Germinal center (tissue), 1 donor: Measurements from ENCODE around the gene DDR2.

Experiments
- DNase-seq: peaks from one replicate; pipeline ENCODE4 v3.0.0; 2012; ENCODE audit warnings: mixed read lengths, low spot score

Gene DDR2

GRCh38 chr1:162672622-162673260 lies 40.5 kb downstream of the DDR2 start:
- no peak for DNase-seq

DNA sequence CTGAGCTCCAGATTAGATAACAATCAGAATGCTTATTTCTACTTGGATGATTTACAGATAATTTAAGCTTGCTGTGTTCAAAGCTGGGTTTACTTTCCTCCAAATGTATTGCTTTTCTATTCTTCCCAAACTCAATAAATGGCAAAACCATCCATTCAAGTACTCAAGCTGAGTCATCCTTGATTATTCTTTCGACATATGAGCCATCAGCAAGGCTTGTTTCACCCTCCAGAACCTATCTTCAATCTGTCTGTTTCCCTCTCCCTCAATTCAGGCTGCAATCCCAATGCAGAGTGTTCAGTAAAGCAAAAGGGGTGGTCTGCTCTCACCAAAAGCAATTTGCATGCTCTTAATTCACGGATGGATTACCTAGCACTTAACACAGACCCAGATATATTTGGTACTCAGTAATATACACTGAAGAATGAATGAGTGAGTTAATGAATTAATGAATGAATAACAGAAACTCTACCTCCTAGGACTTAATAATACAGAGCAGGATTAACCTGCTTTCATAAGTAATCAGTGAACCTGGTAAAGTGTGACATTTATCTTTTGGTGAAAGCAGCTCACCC lies 41.9 kb downstream of the DDR2 start:
- DNase-seq = no peak

- no peak for DNase-seq
These were observed 43.8 kb downstream of the DDR2 start for GRCh38 chr1:162676087-162676486.

- DNase-seq = no peak
These were observed 44.5 kb downstream of the DDR2 start for GRCh38 chr1:162676750-162677149.

GRCh38 chr1:162677607-162678371 lies 45.5 kb downstream of the DDR2 start:
- no peak for DNase-seq

DNA sequence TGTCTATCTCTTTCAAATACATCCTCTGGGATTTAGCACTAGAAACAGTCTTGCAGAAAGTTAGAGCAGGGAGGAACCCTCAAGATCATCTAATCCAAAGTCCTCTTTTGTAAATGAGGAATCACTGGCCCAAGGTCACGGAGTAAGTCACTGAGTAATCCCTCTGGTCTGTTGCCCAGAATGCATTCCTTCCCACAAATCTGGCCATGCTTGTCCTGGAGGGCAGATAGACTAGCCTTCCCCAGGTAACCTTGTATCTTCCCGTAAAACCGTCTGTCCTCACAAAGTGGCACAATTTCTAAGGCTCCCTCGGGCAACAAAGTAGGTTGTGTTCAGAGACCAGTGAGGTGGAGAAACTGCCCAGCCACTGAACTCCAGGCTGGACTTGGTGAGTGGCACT lies 46.2 kb downstream of the DDR2 start:
- DNase-seq = no peak

GRCh38 chr1:162679298-162679697 lies 47.0 kb downstream of the DDR2 start:
- no peak for DNase-seq

- DNase-seq = no peak
These were observed 48.3 kb downstream of the DDR2 start for GRCh38 chr1:162680419-162681121.

- DNase-seq = no peak
These were observed 48.8 kb downstream of the DDR2 start for GRCh38 chr1:162681122-162681436.

DNA sequence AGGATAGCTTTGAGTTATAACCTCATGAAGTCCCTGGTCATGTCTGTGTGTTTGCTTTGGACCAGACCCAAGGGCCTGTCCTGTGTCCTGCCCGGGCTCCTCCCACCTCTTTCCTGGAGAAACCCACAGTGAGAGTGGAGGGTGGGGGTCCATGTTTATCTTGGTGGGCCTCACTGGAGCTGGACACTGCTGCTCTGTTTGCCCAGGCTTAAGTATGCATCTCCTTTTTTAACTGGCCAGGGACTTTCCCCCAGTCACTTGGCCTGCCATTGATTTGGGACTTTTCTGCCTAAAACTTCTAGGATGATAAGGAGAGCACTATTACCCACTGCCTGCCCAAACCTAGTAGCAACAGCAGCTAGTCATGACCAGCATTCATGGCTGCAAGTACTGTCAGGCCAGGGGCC lies 49.8 kb downstream of the DDR2 start:
- no peak for DNase-seq

GRCh38 chr1:162687870-162688269 lies 55.6 kb downstream of the DDR2 start:
- no peak for DNase-seq

DNA sequence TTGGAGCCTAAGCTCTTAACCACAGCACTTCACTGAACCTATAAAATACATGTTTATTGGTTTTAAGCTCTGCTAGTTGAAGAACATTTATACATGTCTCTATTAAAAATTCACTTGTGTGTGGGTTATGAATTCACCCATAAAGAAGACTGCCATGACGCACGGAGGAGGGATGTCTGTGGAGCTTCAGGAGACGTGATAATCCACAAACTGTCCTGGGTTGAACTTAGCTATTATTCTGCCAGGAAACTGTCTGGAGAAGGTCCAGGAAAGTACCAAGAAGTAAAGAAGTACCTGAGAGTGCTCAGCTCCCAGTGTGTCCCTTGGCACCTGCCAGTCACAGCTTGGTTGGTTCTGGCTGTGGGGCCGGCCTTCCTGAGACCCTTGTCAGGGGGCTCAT lies 56.3 kb downstream of the DDR2 start:
- DNase-seq = no peak

- DNase-seq = no peak
These were observed 56.7 kb downstream of the DDR2 start for GRCh38 chr1:162688931-162689330.

- DNase-seq = no peak
These were observed 57.7 kb downstream of the DDR2 start for GRCh38 chr1:162689745-162690671.

DNA sequence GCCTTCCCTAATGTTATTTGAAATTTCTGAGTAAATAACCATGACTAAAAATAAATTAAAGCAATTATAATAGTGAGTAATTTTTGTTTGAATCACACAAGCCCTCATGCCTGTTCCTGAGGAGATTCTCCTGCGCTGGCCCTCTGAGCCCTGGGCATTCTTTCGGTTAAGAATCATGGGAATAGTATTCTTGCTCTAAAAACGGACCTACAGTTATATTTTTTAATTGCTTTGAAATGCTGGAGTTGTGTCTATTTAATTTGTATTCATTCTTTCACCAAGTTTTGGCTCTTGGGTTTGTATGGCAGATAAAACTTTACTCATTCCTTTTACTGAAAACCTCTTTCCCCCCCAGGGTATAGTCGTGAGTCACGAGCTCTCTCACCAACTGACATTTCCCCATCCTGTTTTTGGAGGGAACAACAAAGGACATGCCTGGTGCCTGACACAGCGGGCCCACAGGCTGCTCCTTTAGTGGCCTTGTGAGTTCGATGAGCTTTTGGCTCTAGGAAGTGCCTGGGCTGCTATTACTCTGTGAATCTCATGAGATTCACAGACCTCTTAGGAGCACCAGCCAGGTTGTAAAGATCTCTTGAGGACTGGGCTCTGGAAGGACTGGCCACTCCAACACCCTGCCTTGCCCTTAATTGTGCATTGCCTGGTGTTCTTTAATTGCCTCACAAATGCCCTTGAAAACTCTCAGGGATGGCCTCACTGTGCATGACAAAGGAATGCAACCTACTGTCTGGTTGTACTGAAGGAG lies 58.6 kb downstream of the DDR2 start:
- DNase-seq = no peak

DNA sequence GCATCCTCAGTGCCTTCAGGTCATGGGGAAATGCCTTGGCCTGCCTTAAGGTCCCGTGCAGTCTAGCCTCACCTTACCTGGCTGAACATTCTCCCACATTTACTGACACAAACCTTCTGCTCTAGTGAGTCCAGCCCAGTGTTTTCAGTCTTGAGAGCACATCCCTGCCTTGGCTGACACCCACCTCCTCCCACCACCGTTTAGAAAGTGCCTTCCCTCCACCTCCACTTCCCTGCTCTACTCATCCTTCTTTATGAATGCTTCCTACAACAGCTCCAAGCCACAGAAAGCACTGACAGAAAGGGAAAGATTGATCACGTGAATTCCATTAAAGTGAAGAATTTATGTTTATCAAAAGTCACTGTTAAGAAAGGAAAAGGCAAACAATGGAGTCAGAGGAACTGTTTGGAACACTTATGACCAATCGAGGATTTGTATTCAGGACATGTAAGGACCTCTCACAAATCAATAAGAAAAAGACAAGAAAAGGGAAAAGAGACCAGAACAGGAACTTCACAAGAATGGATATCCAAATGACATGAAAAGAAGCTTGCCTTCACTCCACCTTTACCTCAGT lies 59.8 kb downstream of the DDR2 start:
- DNase-seq = no peak

DNA sequence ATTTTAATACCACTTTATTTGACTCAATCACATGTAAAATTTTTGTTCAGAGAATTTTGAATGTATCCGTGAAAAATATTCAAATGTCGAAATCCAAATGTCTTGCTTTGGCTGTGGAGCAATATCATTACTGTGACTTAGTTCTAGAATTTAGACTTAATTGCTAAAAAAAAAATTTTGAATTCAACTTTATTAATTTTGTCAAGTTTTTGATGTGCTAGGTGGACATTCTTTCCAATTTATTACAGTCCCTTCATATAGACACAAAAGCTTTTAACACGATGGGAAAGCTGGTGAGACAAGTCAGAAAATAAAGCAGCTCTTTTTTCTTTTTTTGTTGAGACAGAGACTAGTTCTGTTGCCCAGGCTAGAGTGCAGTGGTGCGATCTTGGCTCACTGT lies 62.6 kb downstream of the DDR2 start:
- no peak for DNase-seq

- no peak for DNase-seq
These were observed 63.4 kb downstream of the DDR2 start for GRCh38 chr1:162695687-162696086.

- no peak for DNase-seq
These were observed 64.1 kb downstream of the DDR2 start for GRCh38 chr1:162696286-162696862.

- DNase-seq = no peak
These were observed 65.1 kb downstream of the DDR2 start for GRCh38 chr1:162697140-162697895.
